OCI-LY7 (cell line): ENCODE data around the gene ATP8B4. TPM values are rescaled to one million over a fixed set of nuclear protein-coding genes. Genes with fewer than 3 reads are reported as not detected.

ENCODE experiments used
- BruUV-seq: library from RNA; stranded (reverse); fragments of 400-500 nt; replicated peaks from 2 replicates; lab custom pipeline; 2021; lab: Mats Ljungman, UMichigan
- CTCF ChIA-PET: fragments of 300-600 bp; sonication (Branson Sonifier 250); formaldehyde crosslinking; loops from one replicate; lab custom pipeline; 2022; ENCODE audit warnings: antibody characterized with exemption; ENCODE audit not compliant: unreplicated experiment; lab: Charles Lee
- POLR2A ChIA-PET: fragments of 300-600 bp; sonication (Branson Sonifier 250); formaldehyde crosslinking; loops from one replicate; lab custom pipeline; 2022; ENCODE audit warnings: antibody characterized with exemption; lab: Charles Lee
- DNase-seq: peaks from one replicate; pipeline ENCODE4 v3.0.0-alpha.2; 2015; ENCODE audit warnings: low spot score
- H2AFZ ChIP-seq: fragments of 200-600 bp; sonication (generic), shearing (Covaris generic); 2 replicates; pipeline ENCODE4 v1.6.1; 2014; ENCODE audit warnings: mild to moderate bottlenecking, antibody characterized with exemption, low read length, moderate library complexity
- H3K27ac ChIP-seq: fragments of 200-600 bp; sonication (generic); 2 replicates; pipeline ENCODE4 v1.5.1; 2014; ENCODE audit warnings: mixed run types, low read depth, mild to moderate bottlenecking, moderate library complexity, low read length, inconsistent platforms; ENCODE audit not compliant: poor library complexity, severe bottlenecking
- H3K36me3 ChIP-seq: fragments of 200-600 bp; sonication (generic); 2 replicates; pipeline ENCODE4 v1.6.1; 2014; ENCODE audit warnings: mild to moderate bottlenecking, antibody characterized with exemption, low read length, moderate library complexity, mixed read lengths; ENCODE audit not compliant: insufficient read depth
- H3K4me1 ChIP-seq: fragments of 200-600 bp; sonication (generic); 2 replicates; pipeline ENCODE4 v1.5.1; 2014; ENCODE audit warnings: mild to moderate bottlenecking, low read length; ENCODE audit not compliant: insufficient read depth, poor library complexity, severe bottlenecking
- H3K4me2 ChIP-seq: fragments of 200-600 bp; sonication (generic); 2 replicates; pipeline ENCODE4 v1.6.1; 2014; ENCODE audit warnings: mild to moderate bottlenecking, low read length
- H3K4me3 ChIP-seq: fragments of 200-600 bp; sonication (generic); 2 replicates; pipeline ENCODE4 v1.5.1; 2014; ENCODE audit warnings: mild to moderate bottlenecking, low read depth, low read length; ENCODE audit not compliant: poor library complexity, severe bottlenecking
- H3K79me2 ChIP-seq: fragments of 200-600 bp; sonication (generic); 2 replicates; pipeline ENCODE4 v1.6.1; 2016; ENCODE audit warnings: low read depth, mild to moderate bottlenecking, low read length, moderate library complexity, mixed read lengths; ENCODE audit not compliant: insufficient read depth
- H3K9me2 ChIP-seq: fragments of 200-600 bp; sonication (generic); 2 replicates; pipeline ENCODE4 v1.6.1; 2016; ENCODE audit warnings: mild to moderate bottlenecking, low read length, mixed read lengths; ENCODE audit not compliant: insufficient read depth
- H3K9me3 ChIP-seq: fragments of 200-600 bp; sonication (generic); 2 replicates; pipeline ENCODE4 v1.6.1; 2014; ENCODE audit warnings: mild to moderate bottlenecking, mixed run types, low read length, mixed read lengths
- H4K20me1 ChIP-seq: fragments of 200-600 bp; sonication (generic); 2 replicates; pipeline ENCODE4 v1.6.1; 2014; ENCODE audit warnings: mild to moderate bottlenecking, antibody characterized with exemption, low read length, moderate library complexity, mixed read lengths; ENCODE audit not compliant: insufficient read depth
- EZH2phosphoT487 ChIP-seq: fragments of 200-600 bp; sonication (generic); IDR thresholded peaks from 2 replicates; pipeline ENCODE4 v1.6.1; 2018; ENCODE audit warnings: low read depth, borderline replicate concordance, mild to moderate bottlenecking, mixed run types, antibody characterized with exemption, low read length, moderate library complexity, mixed read lengths
- intact Hi-C: fragments of 100-400 bp; cut with micrococcal nuclease; formaldehyde crosslinking; loops from one replicate; pipeline ENCODE4 v1.10.0; 2022; ENCODE audit not compliant: unreplicated experiment
- total RNA-seq, 2 experiments: library from RNA; depleted of rRNA in 1 of 2; stranded (reverse); fragments of >200 nt in 1 of 2; shearing (Covaris generic) in 1 of 2; gene quantifications; 2 replicates each; pipeline ENCODE4 v1.2.3, GENCODE V29; 2014 to 2022
- TF ChIP-seq, protein P1 (sequence below): fragments of 200-600 bp; sonication (generic); conservative IDR thresholded peaks from 2 replicates; pipeline ENCODE4 v1.5.1; 2014; ENCODE audit warnings: mild to moderate bottlenecking, antibody characterized with exemption, low read length, moderate library complexity, mixed read lengths

ATP8B4 gene
- total RNA-seq, 2 experiments from 2014 or later: not detected

- DNase-seq: no peak
- H3K9me2 ChIP-seq: no peaks in the 10 kb centered on the region
- H4K20me1 ChIP-seq: no peaks in the 10 kb centered on the region
- ChIA-PET CTCF (no interaction called here), POLR2A (no interaction called here)
- no peak overlapping the region for H2AFZ ChIP-seq
- intact Hi-C loops: no loop called here
- no peaks in the 10 kb centered on the region for H3K4me1 ChIP-seq
- no peak overlapping the region for H3K4me3 ChIP-seq
- no TSS peak for BruUV-seq
- no peak overlapping the region for H3K4me2 ChIP-seq
- no peak overlapping the region for H3K27ac ChIP-seq
- H3K79me2 ChIP-seq: no peaks in the 10 kb centered on the region
- no peaks in the 10 kb centered on the region for H3K36me3 ChIP-seq
- no peaks in the 10 kb centered on the region for H3K9me3 ChIP-seq
- TF ChIP-seq, protein P1, sequence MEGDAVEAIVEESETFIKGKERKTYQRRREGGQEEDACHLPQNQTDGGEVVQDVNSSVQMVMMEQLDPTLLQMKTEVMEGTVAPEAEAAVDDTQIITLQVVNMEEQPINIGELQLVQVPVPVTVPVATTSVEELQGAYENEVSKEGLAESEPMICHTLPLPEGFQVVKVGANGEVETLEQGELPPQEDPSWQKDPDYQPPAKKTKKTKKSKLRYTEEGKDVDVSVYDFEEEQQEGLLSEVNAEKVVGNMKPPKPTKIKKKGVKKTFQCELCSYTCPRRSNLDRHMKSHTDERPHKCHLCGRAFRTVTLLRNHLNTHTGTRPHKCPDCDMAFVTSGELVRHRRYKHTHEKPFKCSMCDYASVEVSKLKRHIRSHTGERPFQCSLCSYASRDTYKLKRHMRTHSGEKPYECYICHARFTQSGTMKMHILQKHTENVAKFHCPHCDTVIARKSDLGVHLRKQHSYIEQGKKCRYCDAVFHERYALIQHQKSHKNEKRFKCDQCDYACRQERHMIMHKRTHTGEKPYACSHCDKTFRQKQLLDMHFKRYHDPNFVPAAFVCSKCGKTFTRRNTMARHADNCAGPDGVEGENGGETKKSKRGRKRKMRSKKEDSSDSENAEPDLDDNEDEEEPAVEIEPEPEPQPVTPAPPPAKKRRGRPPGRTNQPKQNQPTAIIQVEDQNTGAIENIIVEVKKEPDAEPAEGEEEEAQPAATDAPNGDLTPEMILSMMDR: no peak
- TF ChIP-seq EZH2phosphoT487: no peak
Measured at GRCh38 chr15:49824775-49825099, 294.3 kb downstream of the ATP8B4 start.

DNA sequence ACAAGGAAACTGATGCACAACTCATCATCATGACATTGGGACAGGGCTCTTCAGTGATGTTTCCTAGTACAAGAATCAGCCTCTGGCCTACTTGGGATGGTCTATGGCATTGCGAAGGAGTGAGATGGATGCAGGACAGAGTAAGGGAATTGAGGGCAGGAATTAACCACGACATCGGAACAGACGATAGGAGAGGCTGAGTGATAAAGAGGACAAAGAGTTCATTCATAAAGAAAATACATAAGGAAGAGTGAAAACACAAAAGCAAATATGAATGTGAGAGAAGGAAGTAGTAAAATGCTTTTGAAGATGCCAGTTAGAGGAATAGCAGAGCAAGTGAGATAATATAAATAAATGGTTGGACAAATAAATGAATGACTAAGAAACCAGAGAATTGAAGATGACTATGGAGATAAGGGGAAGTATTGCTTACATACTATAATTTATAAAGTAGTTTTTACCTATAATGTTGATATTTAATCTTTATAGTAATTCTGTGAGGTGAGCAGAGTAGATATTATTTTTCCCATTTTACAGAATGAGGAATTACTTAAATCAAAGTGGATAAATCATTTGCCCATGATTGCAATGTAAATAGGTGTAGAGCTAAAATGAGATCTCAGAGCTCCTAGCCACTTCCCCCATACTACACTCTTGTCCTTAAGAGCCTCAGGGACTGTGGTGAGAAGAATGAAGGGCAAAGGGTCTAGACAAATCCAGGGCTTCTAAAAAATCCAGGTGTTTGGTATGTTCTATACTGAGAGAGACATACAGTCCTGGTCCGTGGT is 294.9 kb downstream of the ATP8B4 start:
- H3K9me3 ChIP-seq: no peaks in the 10 kb centered on the region
- ChIA-PET CTCF (no interaction called here), POLR2A (no interaction called here)
- H3K27ac ChIP-seq: no peak overlapping the region
- H3K36me3 ChIP-seq: no peaks in the 10 kb centered on the region
- H3K4me2 ChIP-seq: no peak overlapping the region
- H2AFZ ChIP-seq: no peak overlapping the region
- H3K9me2 ChIP-seq: no peaks in the 10 kb centered on the region
- no peak overlapping the region for H3K4me3 ChIP-seq
- no TSS peak for BruUV-seq
- H3K79me2 ChIP-seq: no peaks in the 10 kb centered on the region
- TF ChIP-seq EZH2phosphoT487: no peak
- TF ChIP-seq, protein P1: no peak
- DNase-seq: no peak
- intact Hi-C loops: no loop called here
- no peaks in the 10 kb centered on the region for H3K4me1 ChIP-seq
- H4K20me1 ChIP-seq: no peaks in the 10 kb centered on the region

- no peaks in the 10 kb centered on the region for H4K20me1 ChIP-seq
- no peak for DNase-seq
- no TSS peak for BruUV-seq
- no peaks in the 10 kb centered on the region for H3K79me2 ChIP-seq
- H3K36me3 ChIP-seq: no peaks in the 10 kb centered on the region
- no peak for TF ChIP-seq EZH2phosphoT487
- TF ChIP-seq, protein P1: no peak
- intact Hi-C loops: no loop called here
- no peak overlapping the region for H3K27ac ChIP-seq
- CTCF ChIA-PET: no interaction called here
- H3K9me3 ChIP-seq: no peaks in the 10 kb centered on the region
- H3K4me3 ChIP-seq: no peak overlapping the region
- no peaks in the 10 kb centered on the region for H3K4me1 ChIP-seq
- H2AFZ ChIP-seq: no peak overlapping the region
- no peak overlapping the region for H3K4me2 ChIP-seq
- H3K9me2 ChIP-seq: no peaks in the 10 kb centered on the region
- POLR2A ChIA-PET: no interaction called here
Measured at GRCh38 chr15:49817100-49817499, 301.9 kb downstream of the ATP8B4 start.
